ENCODE data around the gene SEMA3C. TPM values are rescaled to one million over a fixed set of nuclear protein-coding genes. Genes with fewer than 3 reads are reported as not detected.

Gene SEMA3C
- total and polyA plus RNA-seq, 2 experiments from 2014 or later: 15.5 to 53.5 TPM

- H3K4me3 ChIP-seq: no peak overlapping the region
- peaks cover 15% of the 10 kb centered on the region for H3K27me3 ChIP-seq
- H3K36me3 ChIP-seq: no peaks in the 10 kb centered on the region
- H3K27ac ChIP-seq: no peak overlapping the region
- TF ChIP-seq CTCF (IDR thresholded peaks at IDR 0.05; ENCODE audit: low read depth, low read length): peak; percentile 46
- DNase-seq (ENCODE audit: low read depth in 1 of 2, low spot score in 1 of 2): peak; percentile 67 to 71
- no peaks in the 10 kb centered on the region for H3K4me1 ChIP-seq (ENCODE audit: low read depth)
- H3K9me3 ChIP-seq (ENCODE audit: low read depth): no peaks in the 10 kb centered on the region
These were observed 219.7 kb downstream of the SEMA3C start for GRCh38 chr7:80699045-80699638.
